Immature natural killer cell (primary cell): ENCODE data around the gene ITPK1. TPM values are rescaled to one million over a fixed set of nuclear protein-coding genes. Genes with fewer than 3 reads are reported as not detected.
A peak's percentile ranks its signal among the peaks of the same experiment; 100 is the strongest.

Experiments
- DNase-seq, 3 donors: peaks; one replicate each; pipeline ENCODE4 v3.0.0; 2022; ENCODE audit warnings: mixed read lengths in 1 of 3
- H3K27ac Mint-ChIP-seq, 6 donors: one replicate each; pipeline ENCODE4 v1.8.0; 2020; ENCODE audit warnings: mixed read lengths in 6 of 6, mild to moderate bottlenecking in 5 of 6, inconsistent platforms in 4 of 6, moderate library complexity in 3 of 6
- H3K27me3 Mint-ChIP-seq, 3 donors: one replicate each; pipeline ENCODE4 v1.8.0; 2020 to 2021; ENCODE audit warnings: low read depth in 3 of 3, mild to moderate bottlenecking in 3 of 3, mixed read lengths in 3 of 3, moderate library complexity in 3 of 3, inconsistent platforms in 1 of 3
- H3K36me3 Mint-ChIP-seq, 3 donors: one replicate each; pipeline ENCODE4 v1.8.0; 2020; ENCODE audit warnings: mixed read lengths in 3 of 3, inconsistent platforms in 2 of 3, mild to moderate bottlenecking in 2 of 3
- H3K4me1 Mint-ChIP-seq, 2 donors: one replicate each; pipeline ENCODE4 v1.8.0; 2020; ENCODE audit warnings: inconsistent platforms in 2 of 2, mild to moderate bottlenecking in 2 of 2, mixed read lengths in 2 of 2, moderate library complexity in 1 of 2
- H3K4me3 Mint-ChIP-seq, 5 donors: one replicate each; pipeline ENCODE4 v1.8.0; 2020; ENCODE audit warnings: mild to moderate bottlenecking in 5 of 5, mixed read lengths in 5 of 5, inconsistent platforms in 3 of 5, moderate library complexity in 3 of 5
- H3K9me3 Mint-ChIP-seq, 6 donors: one replicate each; pipeline ENCODE4 v1.8.0; 2020; ENCODE audit warnings: mild to moderate bottlenecking in 6 of 6, mixed read lengths in 6 of 6, inconsistent platforms in 4 of 6, moderate library complexity in 3 of 6
- polyA plus RNA-seq, 3 donors: library from polyadenylated mRNA; unstranded; fragments of 300-500 nt; fragmentation: Illumina TruSeq; gene quantifications; one replicate each; pipeline ENCODE4 v1.2.3, GENCODE V29; 2021

ITPK1 gene
- polyA plus RNA-seq, 3 donors from 2014 or later: 19.5 to 53.0 (median 21.7) TPM

DNA sequence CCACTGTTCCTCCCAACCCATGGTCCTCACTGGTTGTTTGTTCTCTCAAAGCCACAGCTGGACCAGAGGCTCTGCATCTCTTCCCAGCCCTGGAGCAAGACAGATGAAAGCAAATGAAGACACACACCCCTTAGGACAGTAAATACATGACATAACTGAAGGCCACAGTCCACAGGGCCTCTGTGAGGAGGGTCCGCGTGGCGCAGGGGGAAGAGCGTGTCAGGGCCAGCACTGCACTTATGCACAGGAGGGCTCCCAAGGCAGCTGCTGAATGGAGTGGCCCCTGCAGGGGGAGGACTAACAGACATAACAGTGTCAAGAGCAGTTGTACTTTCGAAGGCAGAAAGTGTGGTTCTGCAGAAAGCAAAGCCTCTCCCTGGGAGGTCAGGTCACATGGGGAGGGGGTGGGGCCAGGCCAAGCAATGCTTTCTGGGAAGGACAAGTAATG lies 112.8 kb downstream of the ITPK1 start:
- Mint-ChIP-seq H3K4me1 (peaks cover 47 to 56% of the 10 kb centered on the region in 2 donors), H3K9me3 (no peaks in the 10 kb centered on the region), H3K27me3 (peaks cover 0 to 1% (median 0%) of the 10 kb centered on the region in 3 donors), H3K36me3 (no peaks in the 10 kb centered on the region), H3K4me3 (no peak overlapping the region), H3K27ac (peak overlapping the region in 5 of 6 donors; percentile 31 to 78 (median 71))
- no peak for DNase-seq

DNA sequence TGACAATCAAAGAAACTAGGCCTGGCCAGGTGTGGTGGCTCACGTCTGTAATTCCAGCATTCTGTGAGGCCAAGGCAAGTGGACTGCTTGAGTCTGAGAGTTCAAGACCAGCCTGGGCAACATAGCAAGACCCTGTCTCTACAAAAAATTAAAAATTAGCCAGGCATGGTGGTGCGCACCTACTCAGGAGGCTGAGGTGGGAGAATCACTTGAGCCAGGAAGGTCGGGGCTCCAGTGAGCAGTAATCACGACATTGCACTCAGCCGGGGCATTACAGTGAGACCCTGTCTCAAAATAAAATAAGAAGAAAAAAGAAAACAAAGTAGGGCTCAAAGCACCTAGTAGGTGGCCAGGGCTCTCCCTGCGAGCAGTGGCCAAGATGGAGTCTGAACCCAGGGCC lies 113.7 kb downstream of the ITPK1 start:
- Mint-ChIP-seq H3K9me3 (no peaks in the 10 kb centered on the region), H3K36me3 (no peaks in the 10 kb centered on the region), H3K27ac (no peak overlapping the region), H3K4me3 (no peak overlapping the region), H3K4me1 (peaks cover 41 to 53% of the 10 kb centered on the region in 2 donors), H3K27me3 (peaks cover 0 to 1% (median 0%) of the 10 kb centered on the region in 3 donors)
- DNase-seq: no peak

DNA sequence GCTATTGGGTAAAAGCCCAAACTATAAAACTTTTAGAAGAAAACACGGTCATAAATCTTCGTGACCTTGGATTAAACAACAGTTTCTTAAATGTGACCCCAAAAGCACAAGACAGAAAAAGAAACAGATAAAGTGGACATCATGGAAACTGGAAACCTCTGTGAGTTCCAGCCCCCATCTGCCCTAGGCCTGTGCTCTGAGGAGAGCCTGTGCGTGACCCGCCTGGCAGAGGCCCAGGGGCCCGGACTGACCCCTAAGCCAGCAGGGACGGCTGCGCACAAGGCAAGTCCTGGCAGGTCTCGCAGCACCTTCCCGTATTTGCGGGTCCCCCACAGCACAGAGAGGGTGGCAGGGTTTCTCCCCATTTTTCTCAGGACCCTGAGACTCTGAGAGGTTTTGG lies 116.8 kb downstream of the ITPK1 start:
- peaks cover 17 to 22% of the 10 kb centered on the region in 2 donors for H3K4me1 Mint-ChIP-seq
- H3K27ac Mint-ChIP-seq: no peak overlapping the region
- no peak overlapping the region for H3K4me3 Mint-ChIP-seq
- H3K27me3 Mint-ChIP-seq: no peaks in the 10 kb centered on the region
- no peak for DNase-seq
- no peaks in the 10 kb centered on the region for H3K9me3 Mint-ChIP-seq
- no peaks in the 10 kb centered on the region for H3K36me3 Mint-ChIP-seq

DNA sequence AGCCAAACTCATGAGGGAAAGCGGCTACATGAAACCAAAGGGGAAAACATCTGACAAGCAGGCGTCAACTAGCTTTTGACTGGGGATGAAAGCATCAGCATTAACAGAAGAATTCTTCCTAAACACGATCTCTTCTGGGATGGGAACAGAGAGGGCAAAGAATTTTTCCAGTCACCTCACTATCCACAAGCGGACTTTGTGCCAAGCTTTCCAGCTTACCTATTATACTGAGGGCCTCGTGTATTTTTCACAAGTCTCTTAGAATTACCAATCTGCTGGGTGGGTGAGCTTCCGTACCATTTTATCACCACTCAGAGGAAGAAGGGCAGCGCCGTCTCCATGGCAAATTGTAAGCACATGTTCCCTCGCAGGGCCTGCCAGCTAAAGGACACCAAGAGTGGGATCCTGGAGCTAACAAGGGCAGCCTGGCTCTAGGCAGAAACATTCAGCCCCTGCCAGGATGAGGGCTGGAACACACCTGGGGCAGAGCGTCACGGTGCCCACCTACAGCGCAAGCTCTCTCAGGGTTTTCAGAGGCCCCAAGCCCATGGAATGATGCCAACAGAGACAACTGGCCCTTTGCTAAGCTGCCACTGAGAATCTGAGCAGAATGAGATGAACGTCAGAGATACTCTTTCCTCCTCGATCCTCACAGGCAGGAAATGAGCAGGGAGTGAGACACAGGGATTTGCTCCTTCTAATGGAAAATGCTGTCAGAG lies 118.2 kb downstream of the ITPK1 start:
- H3K4me3 Mint-ChIP-seq: no peak overlapping the region
- no peak overlapping the region for H3K27ac Mint-ChIP-seq
- peaks cover 0 to 2% (median 0%) of the 10 kb centered on the region in 3 donors for H3K27me3 Mint-ChIP-seq
- no peaks in the 10 kb centered on the region for H3K9me3 Mint-ChIP-seq
- DNase-seq: no peak
- no peaks in the 10 kb centered on the region for H3K36me3 Mint-ChIP-seq
- H3K4me1 Mint-ChIP-seq: peaks cover 6 to 7% of the 10 kb centered on the region in 2 donors

DNA sequence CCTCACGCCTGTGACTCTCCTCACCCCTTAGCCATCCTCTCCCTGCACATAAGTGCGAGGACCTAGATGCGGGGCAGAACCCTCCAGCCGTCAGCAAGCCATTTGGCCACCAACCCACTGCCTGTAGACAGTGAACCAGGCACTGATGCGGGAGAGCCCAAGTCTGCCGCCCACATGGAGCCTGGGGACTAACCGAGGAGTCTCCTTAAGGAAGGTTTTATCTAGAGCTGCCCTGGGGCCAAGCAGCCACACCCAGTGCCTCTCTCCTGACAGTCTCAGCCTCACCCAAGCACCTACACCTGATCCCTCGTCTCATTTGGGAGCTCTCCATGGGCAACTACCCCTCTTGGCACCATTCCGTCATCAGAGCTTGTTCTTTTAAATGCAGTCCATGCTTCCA lies 120.1 kb downstream of the ITPK1 start:
- H3K4me3 Mint-ChIP-seq: no peak overlapping the region
- H3K27me3 Mint-ChIP-seq: peaks cover 0 to 2% (median 0%) of the 10 kb centered on the region in 3 donors
- H3K4me1 Mint-ChIP-seq: peaks cover 5 to 7% of the 10 kb centered on the region in 2 donors
- no peak for DNase-seq
- H3K9me3 Mint-ChIP-seq: no peaks in the 10 kb centered on the region
- peak overlapping the region in 3 of 6 donors; percentile 28 to 49 (median 46) for H3K27ac Mint-ChIP-seq
- no peaks in the 10 kb centered on the region for H3K36me3 Mint-ChIP-seq

DNA sequence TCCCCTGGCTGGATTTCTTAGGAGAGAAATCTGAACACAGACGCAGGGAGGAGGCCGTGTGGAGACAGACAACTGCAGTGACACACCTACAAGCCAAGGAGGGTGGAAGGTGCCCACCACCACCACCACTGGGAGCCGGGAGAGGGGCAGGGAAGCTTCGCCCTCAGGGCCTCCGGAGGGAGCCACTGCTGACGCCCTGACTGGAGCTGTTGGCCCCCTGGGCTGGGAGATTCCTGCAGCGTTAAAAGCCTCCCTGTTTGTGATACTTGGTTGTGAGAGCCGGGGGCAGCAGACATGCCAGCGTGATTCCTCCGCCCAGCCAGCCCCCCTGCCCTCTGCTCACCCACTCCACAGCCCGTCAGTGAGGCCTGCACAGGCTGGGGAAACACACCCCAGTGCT lies 120.8 kb downstream of the ITPK1 start:
- peak overlapping the region in 1 of 6 donors; percentile 14 for H3K27ac Mint-ChIP-seq
- DNase-seq: no peak
- H3K27me3 Mint-ChIP-seq: peaks cover 0 to 2% (median 0%) of the 10 kb centered on the region in 3 donors
- H3K4me1 Mint-ChIP-seq: peaks cover 5 to 7% of the 10 kb centered on the region in 2 donors
- no peaks in the 10 kb centered on the region for H3K36me3 Mint-ChIP-seq
- H3K4me3 Mint-ChIP-seq: no peak overlapping the region
- no peaks in the 10 kb centered on the region for H3K9me3 Mint-ChIP-seq

DNA sequence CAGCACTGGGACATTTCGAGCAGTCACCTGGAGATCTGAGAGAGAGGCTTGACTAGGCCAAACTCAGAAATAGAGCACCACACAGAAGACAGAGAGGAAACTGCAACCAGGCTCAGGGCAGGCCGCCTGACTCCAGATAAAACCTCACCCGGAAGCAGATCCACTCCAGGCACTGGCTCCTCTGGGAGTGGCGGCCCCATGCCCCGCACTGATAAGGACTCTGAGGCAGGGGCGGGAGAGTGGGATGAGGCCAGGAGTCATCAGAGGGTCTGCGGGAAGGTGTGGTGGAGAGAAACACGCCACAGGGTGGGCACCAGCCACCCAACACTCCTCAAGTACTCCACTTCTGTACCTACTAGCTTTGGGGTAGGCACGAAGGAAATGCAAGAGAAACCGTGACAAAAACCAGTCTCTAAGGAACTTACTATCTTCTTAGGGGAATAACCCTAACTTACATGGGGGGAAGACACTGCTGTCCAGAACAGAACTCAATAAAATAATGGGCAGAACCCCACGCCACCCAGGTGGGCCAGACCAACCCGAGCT lies 121.5 kb downstream of the ITPK1 start:
- H3K4me1 Mint-ChIP-seq: peaks cover 5 to 7% of the 10 kb centered on the region in 2 donors
- no peak overlapping the region for H3K4me3 Mint-ChIP-seq
- no peaks in the 10 kb centered on the region for H3K9me3 Mint-ChIP-seq
- DNase-seq: no peak
- no peak overlapping the region for H3K27ac Mint-ChIP-seq
- H3K27me3 Mint-ChIP-seq: peaks cover 0 to 2% (median 0%) of the 10 kb centered on the region in 3 donors
- H3K36me3 Mint-ChIP-seq: no peaks in the 10 kb centered on the region

DNA sequence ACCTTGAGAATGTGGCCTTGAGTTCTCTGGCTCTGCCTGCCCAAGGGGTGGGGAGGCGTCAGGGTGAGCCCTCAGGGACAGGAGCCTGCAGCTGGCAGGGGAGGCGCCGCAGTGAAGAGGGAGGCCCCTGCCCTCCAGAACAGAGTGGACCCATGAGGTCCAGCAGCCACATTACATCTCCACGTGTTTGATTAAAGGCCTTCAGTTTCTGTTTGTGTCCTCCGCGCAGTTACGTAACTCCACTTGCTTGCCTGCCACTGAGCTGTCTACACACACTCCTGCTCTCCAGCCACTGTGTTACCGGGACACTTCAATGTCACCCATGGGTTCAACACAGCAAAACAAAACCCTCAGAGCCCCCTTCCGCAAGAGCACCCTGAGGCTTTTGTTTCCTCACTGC lies 122.4 kb downstream of the ITPK1 start:
- peaks cover 0 to 2% (median 0%) of the 10 kb centered on the region in 3 donors for H3K27me3 Mint-ChIP-seq
- peaks cover 5 to 7% of the 10 kb centered on the region in 2 donors for H3K4me1 Mint-ChIP-seq
- no peaks in the 10 kb centered on the region for H3K9me3 Mint-ChIP-seq
- no peaks in the 10 kb centered on the region for H3K36me3 Mint-ChIP-seq
- H3K27ac Mint-ChIP-seq: no peak overlapping the region
- H3K4me3 Mint-ChIP-seq: no peak overlapping the region
- no peak for DNase-seq

DNA sequence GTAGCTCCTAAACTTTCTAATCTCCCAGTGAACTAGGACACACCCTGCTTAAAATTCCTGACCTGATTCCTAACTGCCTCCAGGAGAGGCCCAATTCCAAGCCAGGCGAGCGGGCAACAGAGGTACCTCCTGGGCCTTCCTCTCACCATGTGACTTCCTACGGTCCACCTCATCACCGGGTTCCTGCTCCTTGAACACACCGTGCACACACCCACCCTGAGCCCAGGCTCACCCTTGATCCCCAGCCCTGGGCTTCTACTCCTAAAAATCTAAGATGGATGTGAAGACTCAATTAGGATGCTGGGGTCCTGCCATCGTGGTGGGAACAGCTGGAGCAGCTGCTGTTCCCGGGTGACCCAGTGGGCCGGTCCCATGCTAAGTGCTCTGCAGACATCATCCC lies 124.2 kb downstream of the ITPK1 start:
- Mint-ChIP-seq H3K4me3 (no peak overlapping the region), H3K9me3 (no peaks in the 10 kb centered on the region), H3K27me3 (peaks cover 0 to 2% (median 0%) of the 10 kb centered on the region in 3 donors), H3K4me1 (peaks cover 0 to 8% of the 10 kb centered on the region in 2 donors), H3K27ac (no peak overlapping the region), H3K36me3 (no peaks in the 10 kb centered on the region)
- DNase-seq: no peak

DNA sequence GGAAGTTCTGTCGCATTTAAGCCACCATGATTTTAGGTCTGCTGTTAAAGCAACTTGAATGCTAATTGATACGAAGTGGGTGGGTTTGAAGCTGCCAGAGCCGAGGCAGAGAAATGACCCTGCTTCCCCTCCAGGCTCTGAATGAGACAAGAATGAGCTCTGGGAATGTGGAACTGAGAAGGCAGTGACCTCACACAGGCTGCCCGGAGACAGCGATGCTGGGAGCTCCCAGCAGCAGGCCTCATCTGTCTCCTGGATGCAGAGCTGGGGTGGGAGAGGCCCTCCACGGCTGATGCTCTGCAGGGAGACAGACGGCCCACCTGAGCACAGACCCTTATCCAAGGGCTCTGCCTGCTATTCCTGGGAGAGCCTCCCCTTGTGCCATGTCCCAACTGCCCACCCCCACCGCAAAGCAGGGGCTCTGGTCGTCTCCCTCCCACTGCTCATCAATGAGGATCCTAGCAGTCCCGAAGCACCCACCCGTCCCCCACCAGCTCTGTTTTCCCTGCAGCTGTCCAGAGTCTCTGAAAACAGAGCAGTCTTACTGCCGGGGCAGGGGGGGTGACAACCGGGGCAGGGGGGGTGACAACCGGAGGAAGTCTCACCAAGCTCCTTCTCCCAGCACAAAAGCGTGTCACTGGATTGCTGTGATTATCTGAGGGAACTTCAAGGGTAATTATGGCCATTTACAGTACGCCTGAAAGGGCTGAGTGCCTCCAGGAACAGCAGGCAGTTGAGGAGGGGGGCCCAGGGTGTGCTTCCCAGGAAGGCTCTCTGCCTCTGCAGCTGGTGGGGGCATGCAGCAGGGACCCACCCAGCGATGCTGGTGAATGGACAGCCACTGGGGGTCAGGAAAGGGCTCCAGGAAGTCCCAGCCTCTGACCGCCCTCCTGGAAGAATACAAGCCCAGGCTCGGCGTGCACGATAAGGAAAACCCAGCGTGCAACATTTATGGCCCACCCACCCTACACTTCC lies 125.0 kb downstream of the ITPK1 start:
- H3K4me1 Mint-ChIP-seq: peaks cover 4 to 10% of the 10 kb centered on the region in 2 donors
- H3K27ac Mint-ChIP-seq: no peak overlapping the region

DNA sequence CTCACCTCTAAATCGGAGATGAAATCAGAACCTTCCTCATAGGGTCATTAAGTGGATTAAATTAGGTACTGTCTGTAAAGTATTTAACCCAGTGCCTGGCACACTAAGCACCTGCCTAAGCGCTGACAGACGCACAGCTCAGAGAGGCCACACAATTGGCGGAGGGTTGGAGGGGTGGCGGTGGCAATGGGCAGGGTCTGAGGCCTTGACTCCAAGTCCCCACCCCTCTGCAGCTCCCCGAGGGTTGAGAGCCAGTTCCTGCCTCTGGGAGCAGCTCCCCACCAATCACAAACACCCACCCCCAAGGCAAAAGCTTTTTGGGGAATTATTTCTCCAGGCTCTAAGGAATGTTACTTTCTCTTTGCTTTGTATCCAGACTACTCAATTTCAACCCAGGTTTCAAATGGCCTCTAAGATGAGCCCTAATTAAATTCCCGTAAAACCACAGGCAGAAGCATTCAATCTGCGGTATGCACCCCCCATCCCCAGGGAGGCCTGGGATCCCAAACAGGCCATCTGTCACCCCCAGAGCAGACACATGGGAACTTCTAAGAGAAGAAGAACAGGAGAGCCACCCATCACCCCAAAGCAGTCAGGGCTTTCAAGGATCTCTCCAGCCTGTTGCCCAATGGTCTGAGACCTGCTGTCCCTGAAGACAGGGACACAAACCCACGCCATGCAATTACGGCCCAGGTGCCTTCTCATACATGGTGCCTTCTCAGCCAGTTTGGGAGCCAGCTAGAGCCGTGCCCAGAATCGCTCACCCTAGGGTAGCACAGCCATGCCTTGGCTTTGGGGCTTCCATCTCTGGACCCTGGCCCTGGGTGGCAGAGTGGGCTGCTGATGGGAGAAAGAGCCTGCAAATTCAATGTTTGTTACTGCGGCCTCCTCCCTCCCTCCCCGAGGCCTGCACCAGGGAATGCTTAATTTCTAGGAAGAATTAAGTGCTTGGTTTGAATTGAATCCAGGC lies 126.7 kb downstream of the ITPK1 start:
- H3K36me3 Mint-ChIP-seq: no peaks in the 10 kb centered on the region

More for the DNA sequence above, 125.0 kb downstream of the ITPK1 start:
- no peaks in the 10 kb centered on the region for H3K36me3 Mint-ChIP-seq
- H3K4me3 Mint-ChIP-seq: no peak overlapping the region
- no peaks in the 10 kb centered on the region for H3K9me3 Mint-ChIP-seq
- DNase-seq: no peak
- peaks cover 0 to 4% (median 0%) of the 10 kb centered on the region in 3 donors for H3K27me3 Mint-ChIP-seq

DNA sequence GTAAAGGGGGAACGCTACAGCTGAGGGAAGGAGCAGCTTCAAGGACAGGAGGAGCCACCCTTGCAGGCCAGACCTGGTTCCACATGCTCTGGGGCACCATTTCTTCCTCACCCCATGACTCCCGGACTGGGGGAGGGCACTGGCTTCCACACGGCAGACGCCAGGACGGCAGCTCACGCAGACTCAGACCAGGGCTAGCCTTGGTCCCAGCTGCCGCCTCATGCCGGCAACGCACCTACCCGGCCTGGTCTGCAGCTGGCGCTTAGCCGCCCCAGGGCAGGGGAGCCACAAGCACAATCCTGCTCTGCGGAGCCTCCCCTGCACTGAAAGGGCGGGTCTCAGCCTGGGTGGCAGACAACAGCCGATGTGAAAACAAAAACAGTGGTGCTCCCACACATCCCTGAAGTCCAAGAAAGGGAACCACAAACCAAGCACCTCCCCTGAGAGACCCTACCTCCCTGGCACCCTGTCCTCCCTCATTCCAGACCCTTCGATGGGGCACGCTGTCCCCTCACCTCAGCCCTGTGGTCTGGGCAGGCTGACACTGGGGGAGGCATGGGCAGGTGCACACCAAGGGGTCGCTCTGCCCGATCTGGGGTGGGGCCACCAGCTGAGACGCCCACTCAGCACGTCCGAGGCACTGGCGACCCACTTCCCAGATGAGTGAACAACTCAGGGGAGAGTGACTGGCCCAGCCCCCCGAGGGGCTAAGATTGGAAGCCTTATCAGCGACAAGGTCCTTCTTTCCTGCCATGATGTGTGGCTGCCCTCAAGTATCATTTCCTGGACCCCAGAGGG lies 127.8 kb downstream of the ITPK1 start:
- Mint-ChIP-seq H3K27me3 (peaks cover 0 to 2% (median 0%) of the 10 kb centered on the region in 3 donors), H3K4me3 (no peak overlapping the region), H3K4me1 (peaks cover 9 to 32% of the 10 kb centered on the region in 2 donors), H3K9me3 (no peaks in the 10 kb centered on the region), H3K36me3 (no peaks in the 10 kb centered on the region), H3K27ac (no peak overlapping the region)
- no peak for DNase-seq

More for the DNA sequence above, 126.7 kb downstream of the ITPK1 start:
- Mint-ChIP-seq H3K4me3 (no peak overlapping the region), H3K9me3 (no peaks in the 10 kb centered on the region), H3K27me3 (peaks cover 0 to 4% (median 0%) of the 10 kb centered on the region in 3 donors), H3K27ac (peak overlapping the region in 2 of 6 donors; percentile 12 to 45), H3K4me1 (peaks cover 8 to 21% of the 10 kb centered on the region in 2 donors)
- DNase-seq: no peak
